Neuronal stem cell (in vitro differentiated cells): Measurements from ENCODE around the gene DVL3.
"Not testable (repeated sequence)": the region's sequence is repeated elsewhere in the genome, so short reads cannot be mapped to it uniquely, and the experiment has no call there.

Experiments
- DNase-seq: peaks from one replicate; pipeline ENCODE4 v3.0.0-alpha.2; 2013; ENCODE audit warnings: low spot score
- H2AFZ ChIP-seq: one replicate; pipeline ENCODE4 v1.6.1; 2013; ENCODE audit warnings: mild to moderate bottlenecking, low read length, inconsistent platforms
- H2AK5ac ChIP-seq: 2 replicates; pipeline ENCODE4 v1.6.1; 2013; ENCODE audit warnings: low read depth, mild to moderate bottlenecking, inconsistent platforms, low read length, moderate library complexity, mixed read lengths
- H2BK120ac ChIP-seq: 2 replicates; pipeline ENCODE4 v1.6.1; 2013; ENCODE audit warnings: low read depth, mild to moderate bottlenecking, inconsistent platforms, low read length, moderate library complexity, mixed read lengths
- H2BK12ac ChIP-seq: one replicate; pipeline ENCODE4 v1.6.1; 2013; ENCODE audit warnings: low read length, inconsistent platforms
- H2BK15ac ChIP-seq: 2 replicates; pipeline ENCODE4 v1.6.1; 2013; ENCODE audit warnings: mild to moderate bottlenecking, low read length, inconsistent platforms, mixed read lengths
- H2BK5ac ChIP-seq: one replicate; pipeline ENCODE4 v1.6.1; 2013; ENCODE audit warnings: inconsistent platforms, mild to moderate bottlenecking, low read length, moderate library complexity
- H3K14ac ChIP-seq: one replicate; pipeline ENCODE4 v1.6.1; 2013; ENCODE audit warnings: low read length, inconsistent platforms
- H3K18ac ChIP-seq: 2 replicates; pipeline ENCODE4 v1.6.1; 2013; ENCODE audit warnings: low read length, inconsistent platforms
- H3K23ac ChIP-seq: 2 replicates; pipeline ENCODE4 v1.6.1; 2013; ENCODE audit warnings: low read depth, mild to moderate bottlenecking, mixed read lengths, low read length, inconsistent platforms; ENCODE audit not compliant: poor library complexity
- H3K27ac ChIP-seq: replicated peaks from 3 replicates; pipeline ENCODE4 v1.5.1; 2013; ENCODE audit warnings: low read length, inconsistent platforms
- H3K27me3 ChIP-seq, 3 experiments: 2 replicates each; pipeline ENCODE4 v1.6.1; 2013; ENCODE audit warnings: low read length in 3 of 3, mild to moderate bottlenecking in 2 of 3, inconsistent platforms in 1 of 3, low read depth in 1 of 3, mixed read lengths in 1 of 3, moderate library complexity in 1 of 3; ENCODE audit not compliant: control insufficient read depth in 3 of 3, insufficient read depth in 3 of 3
- H3K36me3 ChIP-seq, 2 donors: replicated peaks in 1 of 2; 2 replicates each; pipeline ENCODE4 v1.6.1; 2013; ENCODE audit warnings: low read length in 2 of 2; ENCODE audit not compliant: control insufficient read depth in 2 of 2, insufficient read depth in 2 of 2
- H3K4ac ChIP-seq: 2 replicates; pipeline ENCODE4 v1.6.1; 2013; ENCODE audit warnings: inconsistent platforms, mild to moderate bottlenecking, low read length, moderate library complexity
- H3K4me1 ChIP-seq, 2 donors: 1 replicate in 1 of 2; 2 replicates in 1 of 2; pipeline ENCODE4 v1.6.1; 2013; ENCODE audit warnings: low read length in 2 of 2, low read depth in 1 of 2; ENCODE audit not compliant: control insufficient read depth in 2 of 2, insufficient read depth in 1 of 2
- H3K4me2 ChIP-seq: one replicate; pipeline ENCODE4 v1.6.1; 2013; ENCODE audit warnings: mild to moderate bottlenecking, low read length, inconsistent platforms; ENCODE audit not compliant: insufficient read depth, poor library complexity, severe bottlenecking
- H3K4me3 ChIP-seq, 2 donors: 2 replicates each; pipeline ENCODE4 v1.5.1; 2013; ENCODE audit warnings: low read length in 2 of 2, mild to moderate bottlenecking in 2 of 2, inconsistent platforms in 1 of 2, moderate library complexity in 1 of 2
- H3K79me1 ChIP-seq: one replicate; pipeline ENCODE4 v1.6.1; 2013; ENCODE audit warnings: low read depth, mild to moderate bottlenecking, inconsistent platforms, low read length, moderate library complexity
- H3K9ac ChIP-seq: one replicate; pipeline ENCODE4 v1.6.1; 2013; ENCODE audit warnings: mild to moderate bottlenecking, low read depth, low read length, inconsistent platforms; ENCODE audit not compliant: poor library complexity
- H3K9me3 ChIP-seq, 2 donors: replicated peaks in 1 of 2; 2 replicates each; pipeline versions ENCODE3 to v1.6.1; 2013; ENCODE audit warnings: low read length in 2 of 2, mild to moderate bottlenecking in 2 of 2, inconsistent platforms in 1 of 2, low read depth in 1 of 2, mixed read lengths in 1 of 2, moderate library complexity in 1 of 2; ENCODE audit not compliant: control insufficient read depth in 2 of 2, insufficient read depth in 1 of 2
- H4K8ac ChIP-seq: one replicate; pipeline ENCODE4 v1.6.1; 2013; ENCODE audit warnings: low read depth, mild to moderate bottlenecking, inconsistent platforms, low read length, moderate library complexity
- H4K91ac ChIP-seq: one replicate; pipeline ENCODE4 v1.6.1; 2013; ENCODE audit warnings: low read length, low read depth, mild to moderate bottlenecking, inconsistent platforms; ENCODE audit not compliant: poor library complexity
- WGBS, 2 donors: extraction: QIAGEN DNeasy Blood & Tissue Kit; methylation state at CpG; one replicate each; pipeline ENCODE4 v1.1.7; 2013; ENCODE audit warnings: missing lambda C conversion rate in 2 of 2, mixed read lengths in 1 of 2; ENCODE audit not compliant: insufficient read length in 2 of 2, insufficient replicate concordance in 1 of 2; ENCODE audit errors: extremely low coverage in 2 of 2; 5-methylcytosine and 5-hydroxymethylcytosine counted together

Gene DVL3

DNA sequence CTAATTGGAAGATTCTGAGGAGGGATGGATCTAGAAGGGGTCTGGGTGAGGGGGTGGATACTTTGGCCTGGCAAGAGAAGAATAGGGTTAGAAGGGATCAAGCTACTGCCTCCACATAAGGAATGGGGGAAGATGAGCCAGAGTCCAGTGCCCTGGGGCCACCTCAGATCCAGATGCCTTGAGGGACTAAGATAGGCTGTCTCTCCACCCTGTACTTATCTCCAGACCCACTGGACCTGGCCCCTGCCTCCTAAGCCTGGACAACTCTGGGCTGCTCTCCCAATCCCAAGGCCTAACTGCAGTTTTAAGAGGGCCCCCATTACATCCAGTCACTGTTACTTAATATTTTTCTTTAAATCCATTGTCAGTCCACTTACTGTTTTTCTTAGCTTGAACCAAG lies 2.0 kb downstream of the DVL3 start:
- Histone ChIP-seq H3K4ac (no peak overlapping the region), H2BK5ac (peak overlapping the region; percentile 93), H2BK15ac (no peak overlapping the region), H3K4me3 (peak overlapping the region; percentile 94 to 100), H4K91ac (no peak overlapping the region), H3K79me1 (peaks cover 7% of the 10 kb centered on the region), H4K8ac (no peak overlapping the region), H3K9me3 (no peaks in the 10 kb centered on the region), H2AK5ac (peak overlapping the region; percentile 68), H3K4me2 (peak overlapping the region; percentile 80), H3K18ac (peak overlapping the region; percentile 31), H3K9ac (peak overlapping the region; percentile 74), H3K27ac (peak overlapping the region; percentile 99), H2BK120ac (no peak overlapping the region), H3K4me1 (peaks cover 7 to 10% of the 10 kb centered on the region in 2 donors), H2BK12ac (no peak overlapping the region), H3K23ac (peak overlapping the region; percentile 58), H3K36me3 (peaks cover 1 to 13% of the 10 kb centered on the region in 2 donors), H3K27me3 (no peaks in the 10 kb centered on the region), H3K14ac (no peak overlapping the region), H2AFZ (no peak overlapping the region)
- DNase-seq: no peak

DNA sequence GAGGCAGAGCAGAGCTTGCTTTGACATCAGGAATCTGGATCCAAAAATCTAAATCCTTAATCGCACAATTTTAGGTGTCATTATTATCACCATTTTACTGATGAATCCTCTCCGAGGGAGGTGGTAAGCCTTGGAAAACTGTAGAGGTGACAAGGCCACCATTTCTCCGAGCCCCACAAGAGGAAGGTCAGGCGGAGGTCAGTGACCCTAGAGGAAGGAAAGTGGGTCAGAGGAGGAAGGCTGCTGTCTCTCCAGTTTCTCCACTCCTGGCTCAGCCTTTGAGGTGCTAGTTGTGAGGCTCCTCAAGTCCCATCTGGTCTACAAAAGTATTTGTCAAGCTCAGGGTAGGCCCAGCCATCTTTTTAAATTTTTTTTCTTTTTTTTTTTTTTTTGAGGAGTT lies 3.2 kb downstream of the DVL3 start:
- Histone ChIP-seq H4K8ac (no peak overlapping the region), H2AFZ (no peak overlapping the region), H3K18ac (no peak overlapping the region), H2BK12ac (no peak overlapping the region), H4K91ac (no peak overlapping the region), H2BK15ac (no peak overlapping the region), H2BK5ac (no peak overlapping the region), H3K4me1 (peaks cover 7 to 10% of the 10 kb centered on the region in 2 donors), H3K36me3 (peaks cover 3 to 25% of the 10 kb centered on the region in 2 donors), H3K9me3 (no peaks in the 10 kb centered on the region), H3K27ac (no peak overlapping the region), H3K14ac (no peak overlapping the region), H3K4me3 (peak overlapping the region in 1 of 2 donors; percentile 17), H3K4ac (no peak overlapping the region), H3K23ac (no peak overlapping the region), H2AK5ac (no peak overlapping the region), H3K27me3 (no peaks in the 10 kb centered on the region), H3K4me2 (no peak overlapping the region), H2BK120ac (no peak overlapping the region), H3K79me1 (peaks cover 7% of the 10 kb centered on the region), H3K9ac (no peak overlapping the region)
- no CpG with 5 or more reads among the region's 4 CpGs for WGBS, 2 donors
- DNase-seq: no peak

GRCh38 chr3:184160456-184160855 lies 5.3 kb downstream of the DVL3 start:
- no peak overlapping the region for H3K23ac ChIP-seq
- peaks cover 10% of the 10 kb centered on the region for H3K79me1 ChIP-seq
- H2BK5ac ChIP-seq: no peak overlapping the region
- no peak overlapping the region for H2BK120ac ChIP-seq
- no CpG with 5 or more reads among the region's 2 CpGs for WGBS, 2 donors
- H3K27me3 ChIP-seq: no peaks in the 10 kb centered on the region
- no peak overlapping the region for H2BK15ac ChIP-seq
- H3K4me3 ChIP-seq: no peak overlapping the region
- peaks cover 21 to 45% of the 10 kb centered on the region in 2 donors for H3K36me3 ChIP-seq
- no peak overlapping the region for H4K8ac ChIP-seq
- no peak overlapping the region for H3K14ac ChIP-seq
- no peak overlapping the region for H4K91ac ChIP-seq
- H3K9me3 ChIP-seq: no peaks in the 10 kb centered on the region
- no peak overlapping the region for H2AFZ ChIP-seq
- H3K9ac ChIP-seq: no peak overlapping the region
- no peak overlapping the region for H2BK12ac ChIP-seq
- H3K4me1 ChIP-seq: peaks cover 7% of the 10 kb centered on the region in 2 donors
- H3K18ac ChIP-seq: no peak overlapping the region
- H3K27ac ChIP-seq: no peak overlapping the region
- DNase-seq: no peak
- no peak overlapping the region for H2AK5ac ChIP-seq
- H3K4me2 ChIP-seq: no peak overlapping the region
- H3K4ac ChIP-seq: no peak overlapping the region

- not testable (repeated sequence) for H3K14ac ChIP-seq, H2BK12ac ChIP-seq, H2BK120ac ChIP-seq, DNase-seq, H2BK5ac ChIP-seq, H3K4me3 ChIP-seq, H3K23ac ChIP-seq, H3K27ac ChIP-seq, H3K9ac ChIP-seq, H3K79me1 ChIP-seq, H3K27me3 ChIP-seq, H2AK5ac ChIP-seq, H3K9me3 ChIP-seq, H2AFZ ChIP-seq, H4K91ac ChIP-seq, H3K4me1 ChIP-seq, H2BK15ac ChIP-seq, H3K4me2 ChIP-seq, H4K8ac ChIP-seq, H3K18ac ChIP-seq, H3K4ac ChIP-seq
- WGBS, 2 donors: no CpG with 5 or more reads among the region's 8 CpGs
- H3K36me3 ChIP-seq: peaks cover 38 to 66% of the 10 kb centered on the region in 2 donors
Measured at GRCh38 chr3:184162571-184163070, 7.4 kb downstream of the DVL3 start.
